Osteoblast (primary cell): ENCODE results near the gene LRRTM4. TPM values are rescaled to one million over a fixed set of nuclear protein-coding genes. Genes with fewer than 3 reads are reported as not detected.
"Not testable (repeated sequence)": the region's sequence is repeated elsewhere in the genome, so short reads cannot be mapped to it uniquely, and the experiment has no call there.

Experiments
- DNase-seq: peaks from one replicate; pipeline ENCODE4 v3.0.0; 2011; ENCODE audit warnings: low spot score, mixed read lengths; ENCODE audit not compliant: insufficient read length; ENCODE audit errors: missing footprints
- H2AFZ ChIP-seq: 2 replicates; pipeline ENCODE4 v1.6.0; 2011; ENCODE audit warnings: mild to moderate bottlenecking, low read length
- H3K27ac ChIP-seq: 2 replicates; pipeline ENCODE4 v1.5.1; 2011; ENCODE audit warnings: mild to moderate bottlenecking, low read depth, low read length, moderate library complexity
- H3K27me3 ChIP-seq: 2 replicates; pipeline ENCODE4 v1.6.0; 2012; ENCODE audit warnings: mild to moderate bottlenecking, control low read depth, inconsistent platforms, low read length, moderate library complexity; ENCODE audit not compliant: insufficient read depth
- H3K36me3 ChIP-seq: 2 replicates; pipeline ENCODE4 v1.5.1; 2011; ENCODE audit warnings: mild to moderate bottlenecking, low read length, control low read depth, moderate library complexity; ENCODE audit not compliant: insufficient read depth
- H3K4me1 ChIP-seq: 2 replicates; pipeline ENCODE4 v1.5.1; 2011; ENCODE audit warnings: mild to moderate bottlenecking, low read length, control low read depth, moderate library complexity; ENCODE audit not compliant: insufficient read depth
- H3K4me2 ChIP-seq: 2 replicates; pipeline ENCODE4 v1.6.0; 2011; ENCODE audit warnings: mild to moderate bottlenecking, low read length; ENCODE audit not compliant: insufficient read depth
- H3K4me3 ChIP-seq: fragments of 200-600 bp; sonication (generic); 3 replicates; pipeline ENCODE4 v1.5.1; 2012; ENCODE audit warnings: mild to moderate bottlenecking, low read length, inconsistent platforms; ENCODE audit not compliant: insufficient read depth
- H3K79me2 ChIP-seq: 2 replicates; pipeline ENCODE4 v1.6.0; 2012; ENCODE audit warnings: mild to moderate bottlenecking, low read length, control low read depth, inconsistent platforms; ENCODE audit not compliant: insufficient read depth
- H3K9me3 ChIP-seq: 2 replicates; pipeline ENCODE4 v1.5.1; 2011; ENCODE audit warnings: low read depth, low read length, control low read depth
- H4K20me1 ChIP-seq: 2 replicates; pipeline ENCODE4 v1.6.0; 2012; ENCODE audit warnings: mild to moderate bottlenecking, low read length, control low read depth; ENCODE audit not compliant: insufficient read depth
- total RNA-seq: library from RNA; depleted of rRNA; stranded (reverse); fragments of >200 nt; gene quantifications from 2 replicates; pipeline ENCODE4 v1.2.3, GENCODE V29; 2012
- TF ChIP-seq, protein P1 (sequence below): IDR thresholded peaks from 2 replicates; pipeline ENCODE4 v1.5.1; 2011; ENCODE audit warnings: mild to moderate bottlenecking, low read depth, low read length, moderate library complexity; ENCODE audit errors: extremely low read depth

LRRTM4 gene
- total RNA-seq, 1 donor: not detected

DNA sequence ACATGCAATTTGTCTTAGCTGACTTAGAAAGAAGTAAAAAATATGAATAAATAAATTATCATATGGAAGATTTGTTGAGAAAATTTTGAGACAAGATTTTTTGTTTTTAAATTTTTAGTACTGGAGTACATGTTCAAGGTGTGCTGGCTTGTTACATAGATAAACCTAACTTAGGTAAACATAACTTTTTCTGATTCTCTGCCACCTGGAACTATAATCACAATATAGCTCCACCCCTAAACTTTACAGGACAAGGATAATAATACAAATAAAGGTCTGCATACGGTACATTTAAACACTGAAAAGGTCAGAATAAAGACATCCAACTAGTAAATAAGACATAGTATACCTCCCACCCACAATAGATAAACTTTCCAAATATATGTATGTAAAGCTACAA lies 330.5 kb downstream of the LRRTM4 start:
- no peaks in the 10 kb centered on the region for H3K4me1 ChIP-seq
- H3K27ac ChIP-seq: no peak overlapping the region
- TF ChIP-seq, protein P1, sequence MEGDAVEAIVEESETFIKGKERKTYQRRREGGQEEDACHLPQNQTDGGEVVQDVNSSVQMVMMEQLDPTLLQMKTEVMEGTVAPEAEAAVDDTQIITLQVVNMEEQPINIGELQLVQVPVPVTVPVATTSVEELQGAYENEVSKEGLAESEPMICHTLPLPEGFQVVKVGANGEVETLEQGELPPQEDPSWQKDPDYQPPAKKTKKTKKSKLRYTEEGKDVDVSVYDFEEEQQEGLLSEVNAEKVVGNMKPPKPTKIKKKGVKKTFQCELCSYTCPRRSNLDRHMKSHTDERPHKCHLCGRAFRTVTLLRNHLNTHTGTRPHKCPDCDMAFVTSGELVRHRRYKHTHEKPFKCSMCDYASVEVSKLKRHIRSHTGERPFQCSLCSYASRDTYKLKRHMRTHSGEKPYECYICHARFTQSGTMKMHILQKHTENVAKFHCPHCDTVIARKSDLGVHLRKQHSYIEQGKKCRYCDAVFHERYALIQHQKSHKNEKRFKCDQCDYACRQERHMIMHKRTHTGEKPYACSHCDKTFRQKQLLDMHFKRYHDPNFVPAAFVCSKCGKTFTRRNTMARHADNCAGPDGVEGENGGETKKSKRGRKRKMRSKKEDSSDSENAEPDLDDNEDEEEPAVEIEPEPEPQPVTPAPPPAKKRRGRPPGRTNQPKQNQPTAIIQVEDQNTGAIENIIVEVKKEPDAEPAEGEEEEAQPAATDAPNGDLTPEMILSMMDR: no peak
- H3K9me3 ChIP-seq: no peaks in the 10 kb centered on the region
- H2AFZ ChIP-seq: no peak overlapping the region
- no peaks in the 10 kb centered on the region for H3K27me3 ChIP-seq
- H3K4me2 ChIP-seq: no peak overlapping the region
- no peak for DNase-seq
- H3K36me3 ChIP-seq: no peaks in the 10 kb centered on the region
- H3K4me3 ChIP-seq: no peak overlapping the region
- H4K20me1 ChIP-seq: no peaks in the 10 kb centered on the region
- no peaks in the 10 kb centered on the region for H3K79me2 ChIP-seq

DNA sequence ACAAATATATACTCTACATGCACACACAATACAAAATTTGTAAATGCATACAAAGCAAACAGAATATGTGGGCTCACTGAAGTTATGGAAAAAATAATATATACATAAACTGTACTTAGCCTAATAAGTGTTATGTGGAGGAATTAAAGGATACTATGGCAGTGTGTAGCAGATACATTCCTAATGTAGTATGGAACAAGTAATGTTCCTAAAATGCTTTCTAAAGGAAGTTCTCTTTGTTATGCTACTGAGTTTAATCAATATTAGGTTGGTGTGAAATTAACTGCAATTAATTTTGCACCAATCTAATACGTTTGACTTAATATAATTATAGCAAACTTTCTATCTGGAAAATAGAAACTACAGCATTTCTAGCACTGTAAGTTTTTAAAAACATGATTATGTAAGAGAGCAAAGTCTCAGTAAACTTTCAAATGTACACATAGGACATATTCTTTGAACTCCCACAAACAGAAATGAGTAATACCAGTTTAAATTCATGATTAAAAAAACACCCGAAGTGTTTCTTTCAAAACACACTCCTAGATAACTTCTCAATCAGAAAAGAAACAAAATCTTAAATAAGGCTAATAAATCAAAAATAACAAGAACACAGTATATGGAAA lies 331.3 kb downstream of the LRRTM4 start:
- TF ChIP-seq, protein P1: no peak
- Histone ChIP-seq H3K4me3 (no peak overlapping the region), H3K9me3 (no peaks in the 10 kb centered on the region), H3K27ac (no peak overlapping the region), H3K4me1 (no peaks in the 10 kb centered on the region), H3K27me3 (no peaks in the 10 kb centered on the region), H3K79me2 (no peaks in the 10 kb centered on the region), H2AFZ (no peak overlapping the region), H3K36me3 (no peaks in the 10 kb centered on the region), H4K20me1 (no peaks in the 10 kb centered on the region), H3K4me2 (no peak overlapping the region)
- no peak for DNase-seq

DNA sequence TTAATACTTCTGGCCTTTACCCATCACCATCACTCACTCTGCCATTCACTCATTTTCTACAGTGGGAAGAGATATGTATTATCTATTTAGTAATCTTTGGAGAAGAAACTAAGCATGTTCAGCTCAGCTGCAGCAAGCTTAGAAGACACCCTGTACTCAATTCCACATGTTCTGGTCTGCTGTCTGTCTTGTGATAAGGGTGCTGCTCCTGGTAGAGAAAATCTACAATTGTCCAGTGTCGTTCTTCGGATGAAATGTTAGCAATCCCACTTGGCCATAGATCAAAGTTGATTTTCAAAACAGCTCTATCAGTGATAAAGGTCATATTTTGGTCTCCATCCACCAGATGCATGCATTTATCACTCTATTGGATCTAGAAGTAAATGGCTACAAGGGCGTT lies 337.1 kb downstream of the LRRTM4 start:
- no peak overlapping the region for H3K4me2 ChIP-seq
- H3K4me3 ChIP-seq: no peak overlapping the region
- H3K4me1 ChIP-seq: no peaks in the 10 kb centered on the region
- no peak for DNase-seq
- H2AFZ ChIP-seq: no peak overlapping the region
- H3K27ac ChIP-seq: no peak overlapping the region
- H4K20me1 ChIP-seq: no peaks in the 10 kb centered on the region
- H3K27me3 ChIP-seq: no peaks in the 10 kb centered on the region
- TF ChIP-seq, protein P1: no peak
- H3K9me3 ChIP-seq: no peaks in the 10 kb centered on the region
- no peaks in the 10 kb centered on the region for H3K36me3 ChIP-seq
- no peaks in the 10 kb centered on the region for H3K79me2 ChIP-seq

DNA sequence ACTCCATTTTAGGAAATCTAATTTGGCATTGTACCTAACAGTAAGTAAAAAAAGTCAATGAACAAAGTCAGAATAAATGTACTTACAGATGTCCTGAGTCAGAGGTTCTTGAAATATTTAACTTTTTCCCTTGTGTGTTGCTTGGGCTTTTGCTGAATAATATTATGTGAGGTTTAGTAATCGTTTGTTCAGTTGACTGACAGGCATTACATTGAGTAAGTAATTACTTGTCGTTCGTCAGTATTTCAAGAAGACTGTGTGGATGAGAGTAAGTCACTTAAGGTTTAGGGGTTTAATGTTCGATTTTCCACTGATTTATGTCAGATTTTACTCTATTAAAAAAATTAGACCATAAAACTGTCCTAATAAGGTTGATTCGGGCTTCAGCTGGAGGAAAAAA lies 342.9 kb downstream of the LRRTM4 start:
- Histone ChIP-seq H2AFZ (no peak overlapping the region), H3K4me1 (no peaks in the 10 kb centered on the region), H3K4me3 (no peak overlapping the region), H3K27ac (no peak overlapping the region), H3K36me3 (no peaks in the 10 kb centered on the region), H4K20me1 (no peaks in the 10 kb centered on the region), H3K4me2 (no peak overlapping the region), H3K27me3 (no peaks in the 10 kb centered on the region), H3K79me2 (no peaks in the 10 kb centered on the region), H3K9me3 (no peaks in the 10 kb centered on the region)
- TF ChIP-seq, protein P1: no peak
- no peak for DNase-seq

DNA sequence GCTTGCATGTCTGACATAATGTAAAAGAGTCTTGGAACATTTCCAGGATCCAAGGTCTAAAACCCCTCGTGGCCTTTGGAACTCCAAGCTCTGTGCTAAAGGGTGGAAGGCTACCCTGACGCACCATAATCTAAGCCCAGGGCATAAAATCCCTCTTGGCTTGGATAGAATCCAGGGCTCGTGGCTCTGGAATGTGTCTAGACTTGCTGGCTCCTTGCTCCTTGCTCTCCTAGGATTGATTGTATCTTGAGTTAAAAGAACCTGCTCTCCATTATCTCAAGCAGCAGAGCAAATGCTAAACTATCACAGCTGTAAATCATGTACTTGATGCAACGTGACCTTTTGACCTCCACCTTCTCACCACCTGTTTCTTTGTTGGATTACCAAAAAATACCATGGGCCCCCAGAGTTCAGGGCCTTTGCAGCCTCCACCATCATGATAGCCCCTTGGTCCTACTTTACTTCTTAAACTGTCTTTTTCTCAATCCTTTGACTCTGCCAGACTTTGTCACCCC lies 346.9 kb downstream of the LRRTM4 start:
- H3K4me2 ChIP-seq, DNase-seq, H2AFZ ChIP-seq, H3K4me3 ChIP-seq, H3K4me1 ChIP-seq, H3K27ac ChIP-seq, H3K79me2 ChIP-seq, H3K9me3 ChIP-seq, H3K27me3 ChIP-seq, H4K20me1 ChIP-seq, H3K36me3 ChIP-seq: not testable (repeated sequence)
